Activated naive CD4-positive, alpha-beta T cell treated with Interleukin-2 at 50 U/mL for 16 hours (primary cell): ENCODE data around the gene HOXD4.

ENCODE experiments used
- DNase-seq: peaks from one replicate; pipeline ENCODE4 v3.0.0-alpha.2; 2020

Gene HOXD4

GRCh38 chr2:176158855-176159662 is 7.7 kb downstream of the HOXD4 start:
- DNase-seq, result no peak

GRCh38 chr2:176159663-176160250 is 8.4 kb downstream of the HOXD4 start:
- no peak for DNase-seq

- no peak for DNase-seq
Measured at GRCh38 chr2:176160251-176160985, 9.1 kb downstream of the HOXD4 start.

- DNase-seq, result no peak
Measured at GRCh38 chr2:176160986-176161824, 9.9 kb downstream of the HOXD4 start.

- no peak for DNase-seq
Measured at GRCh38 chr2:176161825-176162626, 10.7 kb downstream of the HOXD4 start.

GRCh38 chr2:176162911-176163671 is 11.7 kb downstream of the HOXD4 start:
- no peak for DNase-seq

- DNase-seq, result no peak
Measured at GRCh38 chr2:176163672-176164056, 12.3 kb downstream of the HOXD4 start.

GRCh38 chr2:176164201-176164600 is 12.9 kb downstream of the HOXD4 start:
- no peak for DNase-seq

GRCh38 chr2:176164611-176165369 is 13.4 kb downstream of the HOXD4 start:
- no peak for DNase-seq

GRCh38 chr2:176165370-176166050 is 14.2 kb downstream of the HOXD4 start:
- no peak for DNase-seq

GRCh38 chr2:176166272-176166671 is 14.9 kb downstream of the HOXD4 start:
- no peak for DNase-seq

GRCh38 chr2:176167398-176167797 is 16.0 kb downstream of the HOXD4 start:
- no peak for DNase-seq

GRCh38 chr2:176169181-176169580 is 17.8 kb downstream of the HOXD4 start:
- no peak for DNase-seq

GRCh38 chr2:176169711-176170110 is 18.4 kb downstream of the HOXD4 start:
- DNase-seq, result no peak

GRCh38 chr2:176170602-176171305 is 19.4 kb downstream of the HOXD4 start:
- DNase-seq, result no peak

GRCh38 chr2:176171351-176172006 is 20.1 kb downstream of the HOXD4 start:
- no peak for DNase-seq

- DNase-seq, result no peak
Measured at GRCh38 chr2:176172007-176172894, 20.9 kb downstream of the HOXD4 start.
